MM.1S (cell line): ENCODE measurements around the gene FAM32A.

Experiments
- CTCF ChIP-seq: fragments of 300-600 bp; sonication (generic); IDR thresholded peaks from 2 replicates; pipeline ENCODE4 v1.5.1; 2016; ENCODE audit warnings: antibody characterized with exemption, low read length, mixed read lengths
- EZH2phosphoT487 ChIP-seq: fragments of 300-600 bp; sonication (generic); IDR thresholded peaks from 2 replicates; pipeline ENCODE4 v1.6.1; 2018; ENCODE audit warnings: antibody characterized with exemption, low read length

- TF ChIP-seq CTCF (no peak), EZH2phosphoT487 (no peak)
These were observed 23.0 kb downstream of the FAM32A start for GRCh38 chr19:16208064-16208759.
